Measurements from ENCODE around the gene OR52K2. TPM values are rescaled to one million over a fixed set of nuclear protein-coding genes. Genes with fewer than 3 reads are reported as not detected.

OR52K2 gene
- total and polyA plus RNA-seq, 12 donors: 0.23 to 0.26 TPM; not detected in 10

GRCh38 chr11:4443232-4443891, 5.7 kb upstream of the OR52K2 start:
- no peak for TF ChIP-seq CTCF (IDR thresholded peaks at IDR 0.05)
- ATAC-seq (peak in 1 of 8 donors; percentile 22), DNase-seq (no peak)
- H3K4me3 ChIP-seq: no peak overlapping the region
- peaks cover 0 to 9% (median 0%) of the 10 kb centered on the region in 11 donors for H3K9me3 ChIP-seq
- H3K27ac ChIP-seq: no peak overlapping the region
- peaks cover 0 to 26% (median 0%) of the 10 kb centered on the region in 9 donors for H3K4me1 ChIP-seq
- no peaks in the 10 kb centered on the region for H3K36me3 ChIP-seq
- WGBS, 2 donors: 28 to 56% methylated on average over 3 of the region's 3 CpGs
- H3K27me3 ChIP-seq: no peaks in the 10 kb centered on the region
- intact Hi-C loops (cut with DNase I): no loop called here

- Histone ChIP-seq H3K4me1 (peaks cover 0 to 61% (median 0%) of the 10 kb centered on the region in 9 donors), H3K27me3 (no peaks in the 10 kb centered on the region), H3K4me3 (no peak overlapping the region), H3K9me3 (peaks cover 0 to 13% (median 0%) of the 10 kb centered on the region in 11 donors), H3K36me3 (no peaks in the 10 kb centered on the region), H3K27ac (no peak overlapping the region)
- WGBS, 2 donors: 84 to 87% methylated on average over 3 of the region's 3 CpGs
- DNase-seq (no peak), ATAC-seq (no peak)
- intact Hi-C loops (cut with DNase I): no loop called here
- TF ChIP-seq CTCF (IDR thresholded peaks at IDR 0.05): no peak
Measured at GRCh38 chr11:4453118-4453517, 4.0 kb downstream of the OR52K2 start.

- no peak for DNase-seq
- peaks cover 0 to 13% (median 0%) of the 10 kb centered on the region in 11 donors for H3K9me3 ChIP-seq
- no peak for ATAC-seq
- no peaks in the 10 kb centered on the region for H3K36me3 ChIP-seq
- no peak for TF ChIP-seq CTCF (IDR thresholded peaks at IDR 0.05)
- peak overlapping the region in 1 of 10 donors; percentile 83 for H3K27ac ChIP-seq
- H3K4me1 ChIP-seq: peaks cover 0 to 61% (median 0%) of the 10 kb centered on the region in 9 donors
- H3K27me3 ChIP-seq: no peaks in the 10 kb centered on the region
- intact Hi-C loops (cut with DNase I): no loop called here
- no peak overlapping the region for H3K4me3 ChIP-seq
Measured at GRCh38 chr11:4454021-4454420, 4.9 kb downstream of the OR52K2 start.

- ATAC-seq: peak; percentile 17 to 67 (median 46)
- DNase-seq: peak in 1 of 2 donors; percentile 5
- H3K4me1 ChIP-seq: peaks cover 0 to 68% (median 0%) of the 10 kb centered on the region in 9 donors
- 13 to 29% methylated on average over 1 of the region's 1 CpG for WGBS, 2 donors
- intact Hi-C loops (cut with DNase I): no loop called here
- peak overlapping the region in 1 of 10 donors; percentile 83 for H3K27ac ChIP-seq
- no peaks in the 10 kb centered on the region for H3K27me3 ChIP-seq
- H3K9me3 ChIP-seq: peaks cover 0 to 13% (median 0%) of the 10 kb centered on the region in 11 donors
- H3K36me3 ChIP-seq: no peaks in the 10 kb centered on the region
- H3K4me3 ChIP-seq: no peak overlapping the region
- no peak for TF ChIP-seq CTCF (IDR thresholded peaks at IDR 0.05)
Measured at GRCh38 chr11:4455419-4455818, 6.3 kb downstream of the OR52K2 start.

Data from heart right ventricle (tissue), 16 donors.